Measurements from ENCODE around the gene SAA4.

The SAA4 gene

DNA sequence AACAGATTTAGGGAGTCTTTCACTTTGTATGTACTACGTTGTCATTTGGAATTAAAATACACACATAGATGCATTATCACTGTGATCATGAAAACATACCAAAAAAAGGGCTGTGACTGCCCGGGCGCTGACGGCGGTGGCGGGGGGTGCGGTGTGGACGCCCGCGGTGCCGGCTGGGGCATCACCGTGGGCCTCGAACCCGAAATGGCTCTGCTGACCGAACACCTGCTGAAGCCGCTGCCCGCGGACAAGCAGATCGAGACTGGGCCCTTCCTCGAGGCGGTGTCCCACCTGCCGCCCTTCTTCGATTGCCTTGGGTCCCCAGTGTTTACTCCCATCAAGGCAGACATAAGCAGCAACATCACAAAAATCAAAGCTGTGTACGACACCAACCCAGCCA is 47.8 kb downstream of the SAA4 start:
- DNase-seq: no peak
